HG03558 (cell line): ENCODE data around the gene INPP5J.
"Not testable (repeated sequence)": the region's sequence is repeated elsewhere in the genome, so short reads cannot be mapped to it uniquely, and the experiment has no call there.

Source experiments
- ATAC-seq: cut with Tn5 transposase; IDR thresholded peaks from one replicate; pipeline ENCODE4 v1.9.1; 2021; ENCODE audit warnings: moderate number of reproducible peaks; ENCODE audit not compliant: unreplicated experiment; ENCODE audit errors: extremely low read depth

Gene INPP5J, protein sequence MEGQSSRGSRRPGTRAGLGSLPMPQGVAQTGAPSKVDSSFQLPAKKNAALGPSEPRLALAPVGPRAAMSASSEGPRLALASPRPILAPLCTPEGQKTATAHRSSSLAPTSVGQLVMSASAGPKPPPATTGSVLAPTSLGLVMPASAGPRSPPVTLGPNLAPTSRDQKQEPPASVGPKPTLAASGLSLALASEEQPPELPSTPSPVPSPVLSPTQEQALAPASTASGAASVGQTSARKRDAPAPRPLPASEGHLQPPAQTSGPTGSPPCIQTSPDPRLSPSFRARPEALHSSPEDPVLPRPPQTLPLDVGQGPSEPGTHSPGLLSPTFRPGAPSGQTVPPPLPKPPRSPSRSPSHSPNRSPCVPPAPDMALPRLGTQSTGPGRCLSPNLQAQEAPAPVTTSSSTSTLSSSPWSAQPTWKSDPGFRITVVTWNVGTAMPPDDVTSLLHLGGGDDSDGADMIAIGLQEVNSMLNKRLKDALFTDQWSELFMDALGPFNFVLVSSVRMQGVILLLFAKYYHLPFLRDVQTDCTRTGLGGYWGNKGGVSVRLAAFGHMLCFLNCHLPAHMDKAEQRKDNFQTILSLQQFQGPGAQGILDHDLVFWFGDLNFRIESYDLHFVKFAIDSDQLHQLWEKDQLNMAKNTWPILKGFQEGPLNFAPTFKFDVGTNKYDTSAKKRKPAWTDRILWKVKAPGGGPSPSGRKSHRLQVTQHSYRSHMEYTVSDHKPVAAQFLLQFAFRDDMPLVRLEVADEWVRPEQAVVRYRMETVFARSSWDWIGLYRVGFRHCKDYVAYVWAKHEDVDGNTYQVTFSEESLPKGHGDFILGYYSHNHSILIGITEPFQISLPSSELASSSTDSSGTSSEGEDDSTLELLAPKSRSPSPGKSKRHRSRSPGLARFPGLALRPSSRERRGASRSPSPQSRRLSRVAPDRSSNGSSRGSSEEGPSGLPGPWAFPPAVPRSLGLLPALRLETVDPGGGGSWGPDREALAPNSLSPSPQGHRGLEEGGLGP

DNA sequence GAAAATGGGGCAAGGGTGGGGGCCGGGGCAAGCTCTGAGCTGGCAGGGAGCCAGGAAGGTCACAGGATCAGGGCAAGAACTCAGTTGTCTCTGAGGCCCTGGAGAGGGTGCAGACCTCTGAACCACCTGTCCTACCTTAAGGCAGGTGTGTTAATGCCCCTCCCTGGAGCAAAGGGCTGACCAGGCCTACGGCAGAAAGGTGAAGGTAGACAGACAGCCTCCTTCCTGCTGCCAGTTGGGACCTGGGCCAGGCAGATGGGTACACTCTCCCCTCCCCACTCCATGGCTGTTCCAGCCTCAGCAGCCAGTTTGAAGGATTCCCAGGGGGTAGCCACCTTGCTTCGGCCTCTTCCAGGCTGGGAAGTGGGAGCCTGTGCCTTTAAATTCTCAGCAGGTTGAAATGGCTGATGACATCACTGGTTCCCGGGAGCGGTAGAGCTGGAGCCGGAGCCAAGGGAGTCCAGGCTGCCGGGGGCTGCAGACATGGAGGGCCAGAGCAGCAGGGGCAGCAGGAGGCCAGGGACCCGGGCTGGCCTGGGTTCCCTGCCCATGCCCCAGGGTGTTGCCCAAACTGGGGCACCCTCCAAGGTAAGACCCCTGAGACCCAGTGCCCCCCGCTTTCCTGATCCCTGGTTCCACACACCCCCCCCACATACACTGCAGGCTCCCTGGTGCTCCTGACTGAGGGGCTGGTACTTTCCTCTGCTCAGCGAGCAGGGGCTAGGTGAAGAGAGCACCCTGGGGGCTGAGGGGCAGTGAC lies at the start of gene INPP5J:
TSS of gene INPP5J (plus strand) at position 435 of the 760 bp plus-strand sequence. CDS start at position 484, 49 bp downstream.
- ATAC-seq = no peak

DNA sequence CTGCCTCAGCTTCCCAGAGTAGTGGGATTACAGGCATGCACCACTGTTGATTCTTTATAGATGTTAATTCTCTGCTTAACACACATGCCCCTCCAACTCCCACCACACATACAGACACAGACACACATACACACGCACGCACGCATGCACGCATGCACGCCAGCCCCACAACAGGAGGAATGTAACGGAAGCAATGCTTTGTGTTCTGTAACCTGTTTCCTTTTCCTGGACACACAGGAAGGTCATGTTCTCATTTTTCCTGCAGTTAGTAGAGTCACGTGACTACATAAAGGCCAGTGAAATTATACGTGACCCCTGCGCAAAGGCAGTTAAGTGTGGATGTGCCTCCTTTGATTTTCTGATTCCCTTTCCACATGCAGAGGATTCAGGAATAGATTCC lies 49.6 kb upstream of the INPP5J start:
- ATAC-seq = not testable (repeated sequence)

DNA sequence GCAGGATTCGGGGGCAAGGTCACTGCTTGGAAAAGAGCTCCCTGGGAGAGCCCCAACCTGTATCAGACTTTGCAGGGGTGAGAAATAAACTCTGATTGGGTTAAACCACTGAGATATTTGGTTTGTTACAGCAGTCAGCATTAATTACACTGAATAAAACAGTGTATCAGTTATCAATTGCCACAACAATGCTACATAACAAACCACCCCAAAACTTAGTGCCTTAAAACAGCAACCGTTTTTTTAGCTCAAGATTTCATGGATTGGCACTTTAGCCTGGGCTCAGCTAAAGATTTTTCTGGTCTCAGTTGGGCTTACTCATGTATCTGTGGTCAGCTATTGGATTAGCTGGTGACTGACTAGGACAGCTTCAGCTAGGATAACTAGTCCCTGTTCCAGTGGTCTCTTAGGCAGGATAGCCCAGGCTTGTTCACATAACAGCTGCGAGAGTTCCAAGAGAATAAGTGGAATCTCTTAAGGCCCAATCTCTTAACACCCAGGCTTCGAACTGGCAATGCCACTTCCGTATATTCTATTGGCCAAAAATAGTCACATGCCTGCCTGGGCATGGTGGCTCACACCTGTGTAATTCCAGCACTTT lies 49.1 kb upstream of the INPP5J start:
- ATAC-seq = not testable (repeated sequence)

DNA sequence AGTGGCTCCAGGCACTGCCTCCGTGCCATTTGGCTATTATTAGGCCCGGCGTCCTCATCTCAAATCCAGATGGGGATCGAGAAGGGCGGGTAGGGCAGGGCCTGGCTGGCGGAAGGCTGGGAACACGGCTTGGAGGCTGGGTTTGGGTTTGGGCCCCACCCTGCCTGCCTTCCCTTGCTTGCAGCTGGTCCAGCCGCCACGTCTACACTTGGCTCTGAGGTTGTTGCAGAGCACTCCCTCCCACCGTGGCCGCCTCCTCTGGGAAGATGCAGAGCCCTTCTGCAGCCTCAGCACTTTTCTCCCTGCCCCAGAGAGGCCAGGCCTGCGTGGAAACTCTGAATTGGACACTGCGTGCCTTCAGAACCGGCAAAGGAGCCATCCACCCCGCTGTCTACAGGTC lies 46.8 kb upstream of the INPP5J start:
- ATAC-seq = no peak

DNA sequence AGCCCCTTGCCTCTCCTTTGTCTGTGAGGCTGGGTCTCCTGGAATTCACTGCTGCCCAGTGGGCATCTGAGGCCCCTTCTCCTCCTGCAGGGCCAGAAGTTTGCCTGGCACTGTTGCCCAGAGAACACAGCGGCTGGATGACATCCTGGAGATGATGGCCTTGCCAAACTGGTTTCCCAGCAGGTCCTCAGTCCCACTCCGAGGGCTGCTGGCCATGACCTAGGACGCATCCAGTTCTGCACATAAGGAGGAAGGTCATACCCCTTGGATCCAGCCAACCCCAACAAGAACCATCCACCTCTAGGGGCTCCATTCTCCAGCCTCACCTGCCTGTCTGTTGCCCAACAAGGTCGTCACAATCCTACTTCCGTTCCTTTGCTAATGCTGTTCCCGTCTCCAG lies 45.1 kb upstream of the INPP5J start:
- no peak for ATAC-seq

DNA sequence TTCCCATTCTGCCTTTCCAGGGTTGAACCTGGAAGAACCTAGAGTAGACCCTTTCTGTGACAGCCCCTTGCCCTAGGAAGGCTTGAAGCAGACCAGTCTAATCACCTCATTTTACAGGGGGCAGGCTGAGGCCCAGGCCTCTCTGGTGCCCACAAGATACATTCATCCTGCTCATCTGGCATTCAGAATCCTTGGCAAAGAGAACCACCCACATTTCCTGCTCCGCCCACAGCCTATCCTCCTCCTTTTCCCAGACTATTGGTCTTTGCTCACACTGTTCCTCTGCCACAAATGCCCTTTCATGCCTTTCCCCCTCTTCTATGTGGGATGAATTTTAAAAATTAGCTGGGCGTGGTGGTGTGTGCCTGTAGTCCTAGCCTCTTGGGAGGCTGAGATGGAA lies 44.4 kb upstream of the INPP5J start:
- not testable (repeated sequence) for ATAC-seq

DNA sequence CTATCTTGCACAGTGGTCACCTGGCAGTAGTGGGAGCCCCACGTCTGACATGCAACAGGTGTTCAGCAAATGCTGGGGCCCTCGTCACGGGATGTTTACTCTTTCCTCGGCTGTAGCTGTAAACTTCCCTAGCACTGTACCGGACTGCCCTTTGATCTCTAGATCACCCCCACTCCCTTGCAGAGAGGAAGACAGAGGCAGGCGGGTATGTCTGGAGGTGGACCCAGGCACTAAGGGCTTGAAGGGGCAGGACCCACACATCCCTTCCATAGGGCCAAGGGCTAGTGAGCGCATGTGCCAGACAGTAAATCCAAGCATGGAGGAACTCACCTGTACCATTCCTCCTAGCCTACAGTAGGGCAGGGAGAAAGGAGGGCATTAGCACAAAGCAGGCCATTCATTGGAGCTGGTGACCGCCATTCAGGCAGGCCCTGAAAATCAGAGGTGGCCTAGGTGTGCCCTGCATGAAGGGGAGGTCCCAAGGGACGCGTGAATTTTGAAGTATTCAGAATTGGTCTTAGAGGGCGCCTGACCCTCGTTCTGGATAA lies 43.6 kb upstream of the INPP5J start:
- ATAC-seq = no peak

DNA sequence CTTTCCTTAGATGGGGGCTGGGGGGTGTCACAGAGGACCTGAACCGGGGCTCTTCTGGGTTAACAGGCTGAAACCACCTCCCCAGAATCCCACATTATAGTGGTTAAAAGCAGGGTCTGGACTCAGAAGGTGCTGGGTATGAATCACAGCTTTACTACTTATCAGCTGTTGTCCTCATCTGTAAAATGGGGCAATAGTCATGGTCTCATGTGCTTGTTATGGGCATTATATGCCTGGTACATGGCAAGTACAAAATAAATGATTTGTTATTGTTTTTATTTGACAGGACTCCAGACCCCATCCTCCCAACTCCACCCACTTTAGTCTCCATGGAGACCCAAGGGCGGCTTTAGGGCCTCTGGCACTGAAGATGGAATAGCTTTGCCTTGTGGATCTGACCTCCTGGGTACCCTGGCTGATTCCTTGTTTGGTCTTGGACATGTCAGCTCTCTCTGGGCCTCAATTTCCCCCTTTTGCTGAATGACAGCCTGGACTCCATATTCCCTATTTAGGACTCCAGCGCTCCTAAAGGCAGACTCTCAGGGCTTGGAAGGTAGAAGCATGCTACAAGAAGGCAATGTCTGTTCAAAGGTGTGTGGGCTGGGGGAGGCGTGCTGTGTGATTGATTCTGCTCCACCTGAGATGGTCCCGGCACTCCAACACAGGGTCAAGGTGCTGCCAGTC lies 42.5 kb upstream of the INPP5J start:
- ATAC-seq = no peak

DNA sequence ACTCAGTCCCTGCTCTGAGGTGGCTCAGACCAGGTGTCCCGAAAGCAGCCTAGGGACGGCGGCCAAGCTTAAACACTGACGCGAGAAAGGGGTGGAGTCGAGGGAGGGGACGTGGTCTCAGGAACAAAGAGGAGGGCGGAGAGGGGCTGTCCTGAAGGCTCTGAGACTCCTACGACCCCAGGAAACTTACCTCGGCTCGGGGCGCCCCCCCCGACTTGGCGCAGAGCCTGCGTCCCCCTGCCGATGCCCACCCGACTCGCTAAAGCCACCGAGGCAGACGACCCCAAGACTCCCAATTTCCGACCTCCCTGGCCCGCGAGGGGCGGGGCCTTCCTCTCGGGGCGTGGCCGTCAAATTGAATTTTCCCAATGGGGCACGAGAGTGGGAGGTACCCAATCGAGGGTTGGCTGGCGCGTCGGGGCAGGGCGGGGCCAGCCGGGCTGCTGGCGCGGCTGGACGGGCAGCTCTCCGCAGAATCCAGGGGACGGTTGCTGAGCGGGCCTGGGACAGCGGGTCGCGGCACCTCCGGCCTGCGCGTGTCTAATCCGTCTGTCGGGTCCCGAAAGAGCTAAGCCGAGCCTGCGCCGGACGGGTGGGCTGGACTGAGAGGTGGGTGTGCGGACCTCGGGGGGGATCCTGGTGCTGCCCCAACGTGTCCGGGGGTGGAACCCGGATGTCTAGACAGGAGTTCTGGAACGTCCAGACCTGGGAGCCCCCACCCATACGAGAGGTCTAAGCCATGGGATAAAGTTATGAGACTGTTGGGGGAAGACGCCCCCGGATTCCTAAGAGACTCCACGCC lies 41.7 kb upstream of the INPP5J start, which contains the start of gene SMTN:
TSS of gene SMTN (plus strand) at position 471 of the 802 bp plus-strand sequence. CDS start 1,941 bp downstream, outside the sequence.
- no peak for ATAC-seq

DNA sequence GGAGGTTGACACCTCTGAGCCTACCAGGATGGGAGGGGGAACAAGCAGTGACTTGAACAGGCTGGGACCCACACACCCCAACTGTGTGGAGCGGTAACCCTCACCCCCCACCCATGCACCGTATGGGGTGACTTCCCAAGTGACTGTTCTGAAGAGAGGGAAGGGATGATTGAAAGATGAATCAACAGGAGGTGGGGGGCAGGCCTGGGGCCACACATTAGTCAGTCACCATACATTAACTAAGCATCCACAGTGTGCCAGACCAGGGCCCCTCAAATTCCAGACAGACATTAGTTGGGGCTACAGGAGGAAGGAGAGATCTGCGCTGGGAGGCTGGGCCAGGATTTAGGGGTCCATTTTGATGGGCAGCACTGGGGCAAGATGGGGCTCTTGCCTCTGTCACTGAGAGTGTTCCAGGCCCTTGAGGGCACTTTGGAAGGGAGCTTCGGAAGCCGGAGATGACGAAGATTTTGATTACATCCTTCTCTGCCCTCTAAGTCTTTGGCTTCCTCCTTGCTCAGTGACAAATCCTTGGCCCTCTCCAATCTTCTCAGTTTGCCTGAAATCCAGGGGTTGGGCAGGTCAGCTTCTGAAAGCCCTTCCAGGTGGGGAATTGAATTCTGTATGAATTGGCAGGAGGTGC lies 40.7 kb upstream of the INPP5J start:
- no peak for ATAC-seq

DNA sequence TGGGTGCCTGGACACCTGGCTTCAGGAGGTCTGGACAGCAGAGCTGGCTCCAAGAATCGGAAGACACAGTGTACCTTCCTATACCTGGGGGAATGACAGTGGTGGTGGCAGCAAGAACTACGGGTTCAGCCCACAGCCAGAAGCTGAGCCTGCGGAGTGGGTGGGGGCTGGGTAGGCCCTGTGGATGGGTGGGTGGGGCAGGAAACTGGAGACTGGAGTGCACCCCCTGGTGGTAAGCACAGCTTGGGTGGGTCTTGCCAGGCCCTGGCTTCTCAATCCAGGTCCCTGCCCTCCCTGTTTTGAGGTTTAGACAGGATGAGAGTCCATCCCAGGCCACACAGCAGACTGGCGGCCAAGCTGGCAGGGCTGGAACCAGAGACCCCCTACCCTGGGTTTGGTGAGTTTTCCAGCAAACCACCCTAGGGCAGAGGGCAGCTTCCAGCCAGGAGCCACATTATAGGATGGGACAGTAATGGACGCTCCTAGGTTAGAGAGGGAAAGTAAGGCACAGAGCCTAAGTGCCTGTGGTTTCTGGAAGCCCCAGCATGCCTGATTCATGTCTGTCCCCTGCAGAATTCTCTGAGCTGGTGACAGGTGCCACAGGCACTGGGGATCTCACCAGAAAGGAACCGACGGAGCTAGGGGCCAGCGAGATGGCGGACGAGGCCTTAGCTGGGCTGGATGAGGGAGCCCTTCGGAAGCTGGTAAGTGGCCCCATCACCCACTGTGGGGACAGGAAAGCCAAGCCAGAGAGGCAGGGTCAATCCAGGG lies 40.0 kb upstream of the INPP5J start:
- no peak for ATAC-seq

DNA sequence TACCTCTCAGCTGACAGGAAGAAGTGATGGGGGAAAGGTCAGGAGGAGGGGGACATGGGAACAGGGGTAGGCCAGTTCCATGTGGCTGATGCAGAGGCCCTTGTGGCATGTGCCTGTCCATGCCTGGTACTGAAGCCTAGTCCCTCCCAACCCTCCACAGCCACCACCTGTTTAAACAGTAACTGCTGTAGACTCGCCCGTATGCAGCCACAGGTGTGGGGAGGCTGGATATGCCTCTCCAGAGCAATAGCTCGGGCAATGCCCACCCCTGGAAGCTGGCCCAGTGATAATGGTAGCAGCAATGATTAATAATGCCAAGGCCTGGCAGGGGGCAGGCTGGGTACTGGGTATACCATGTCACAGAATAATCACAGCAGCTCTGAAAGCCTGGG lies 39.4 kb upstream of the INPP5J start:
- no peak for ATAC-seq

DNA sequence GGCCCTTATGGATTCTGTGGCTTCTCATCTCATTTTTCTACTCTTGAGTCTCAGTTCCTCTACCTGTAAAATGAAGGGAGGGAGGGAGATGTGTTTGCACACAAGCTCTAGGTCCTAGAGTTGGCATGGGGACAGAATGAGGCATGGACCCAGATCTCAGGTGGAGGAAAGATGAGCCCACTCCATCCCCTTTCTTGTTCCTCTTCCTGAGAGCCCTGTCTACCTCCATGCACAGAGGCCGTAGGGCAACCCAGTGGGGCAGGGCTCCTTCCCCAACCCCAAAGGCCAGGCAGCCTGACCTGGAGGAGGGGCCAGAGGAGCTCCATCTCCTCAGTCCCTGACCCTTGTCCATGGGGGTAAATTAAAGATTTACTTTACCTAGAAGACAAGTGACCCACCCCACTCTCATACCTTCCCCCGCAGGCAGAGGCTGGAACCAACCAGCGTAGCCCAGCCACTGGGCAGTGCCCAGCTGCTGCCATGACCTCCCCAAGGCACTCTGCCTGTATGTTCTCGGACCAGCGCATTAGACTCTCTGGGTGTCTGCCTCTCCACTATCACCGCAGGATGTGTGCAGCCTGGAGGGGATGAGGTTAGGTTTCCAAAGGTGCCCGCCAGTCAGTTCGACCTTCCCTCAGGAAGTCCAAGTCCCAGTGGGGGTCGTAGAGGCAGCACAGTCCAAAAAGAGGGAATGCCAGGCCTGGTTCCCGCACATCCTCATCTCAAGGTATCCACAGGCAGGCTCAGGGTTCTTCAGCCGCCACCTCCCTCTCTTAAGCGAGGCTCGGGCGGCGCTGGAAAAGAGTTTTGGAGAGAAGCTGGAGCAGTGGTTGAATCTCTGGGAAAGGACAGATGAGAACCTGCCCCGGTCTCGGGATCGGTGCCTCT lies 38.6 kb upstream of the INPP5J start:
- no peak for ATAC-seq

DNA sequence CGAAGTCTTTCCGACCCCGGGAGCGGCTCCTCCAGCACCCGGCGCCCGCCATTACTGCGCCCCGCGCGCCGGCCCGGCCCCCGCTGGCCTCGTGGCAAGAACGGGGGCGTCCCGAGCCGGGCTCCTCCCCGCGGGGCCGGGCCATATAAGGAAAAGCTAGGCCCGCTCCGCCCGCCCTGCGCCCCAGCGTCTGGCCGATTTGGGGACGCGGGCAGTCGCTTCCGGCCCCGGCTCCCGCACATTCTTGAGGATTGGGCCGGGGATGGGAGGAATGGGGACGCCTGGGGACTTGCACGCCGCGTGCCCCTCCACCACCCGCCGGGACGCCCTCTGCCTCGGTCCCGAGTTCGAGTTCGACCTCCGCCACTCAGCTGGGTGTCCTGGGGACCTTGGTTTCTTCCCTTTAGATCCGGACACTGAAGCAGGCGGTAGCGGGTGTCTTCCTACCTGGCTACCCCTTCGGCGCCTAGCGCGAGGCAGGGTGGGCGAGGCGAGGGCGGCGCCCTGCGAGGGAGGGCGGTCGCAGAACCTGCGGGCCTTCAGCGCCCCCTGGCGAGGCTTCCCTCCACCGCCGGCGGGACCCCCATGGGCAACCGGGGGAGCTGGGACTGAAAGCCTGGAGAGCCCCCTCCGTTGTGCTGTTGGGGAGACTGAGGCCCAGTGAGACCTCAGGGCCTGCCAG lies 37.8 kb upstream of the INPP5J start:
- no peak for ATAC-seq

DNA sequence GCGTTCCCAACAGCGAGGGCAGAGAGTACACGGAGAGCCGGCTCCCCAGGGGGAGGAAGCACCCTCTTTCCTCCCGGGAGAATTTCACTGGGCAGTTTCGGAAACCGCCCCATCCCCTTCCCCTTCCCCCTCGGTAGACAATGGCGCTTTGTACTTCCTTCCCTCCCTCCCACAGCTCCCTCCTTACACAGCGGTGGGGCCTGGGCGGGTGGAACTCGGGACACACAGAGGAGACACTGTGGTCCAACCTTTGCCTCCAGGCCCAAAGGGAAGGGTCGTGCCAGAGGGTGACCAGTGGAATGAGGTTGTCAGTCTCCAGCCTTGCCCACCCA lies 37.3 kb upstream of the INPP5J start:
- ATAC-seq = no peak

DNA sequence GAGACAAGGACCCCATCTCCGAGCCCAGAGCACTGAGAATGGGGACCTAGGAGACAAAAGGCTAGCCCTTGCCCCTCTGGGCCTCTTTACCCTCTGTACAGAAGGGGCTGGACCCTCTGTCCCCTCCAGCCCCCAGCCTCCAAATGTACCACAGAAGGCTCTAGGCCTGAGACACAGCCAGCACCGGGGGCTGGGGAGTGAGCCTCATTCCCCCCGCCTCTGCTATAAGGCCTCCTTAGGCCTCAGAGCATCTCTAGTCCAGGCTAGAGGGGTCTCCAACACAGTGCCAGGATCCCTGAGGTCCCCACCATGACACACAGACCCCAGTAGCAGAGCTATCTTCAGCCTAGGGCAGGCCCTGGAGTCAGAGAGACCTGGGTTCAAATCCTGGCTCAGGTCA lies 36.8 kb upstream of the INPP5J start:
- no peak for ATAC-seq
